Measurements from ENCODE around the gene CAND2.
A peak's percentile ranks its signal among the peaks of the same experiment; 100 is the strongest.

The CAND2 gene

DNA sequence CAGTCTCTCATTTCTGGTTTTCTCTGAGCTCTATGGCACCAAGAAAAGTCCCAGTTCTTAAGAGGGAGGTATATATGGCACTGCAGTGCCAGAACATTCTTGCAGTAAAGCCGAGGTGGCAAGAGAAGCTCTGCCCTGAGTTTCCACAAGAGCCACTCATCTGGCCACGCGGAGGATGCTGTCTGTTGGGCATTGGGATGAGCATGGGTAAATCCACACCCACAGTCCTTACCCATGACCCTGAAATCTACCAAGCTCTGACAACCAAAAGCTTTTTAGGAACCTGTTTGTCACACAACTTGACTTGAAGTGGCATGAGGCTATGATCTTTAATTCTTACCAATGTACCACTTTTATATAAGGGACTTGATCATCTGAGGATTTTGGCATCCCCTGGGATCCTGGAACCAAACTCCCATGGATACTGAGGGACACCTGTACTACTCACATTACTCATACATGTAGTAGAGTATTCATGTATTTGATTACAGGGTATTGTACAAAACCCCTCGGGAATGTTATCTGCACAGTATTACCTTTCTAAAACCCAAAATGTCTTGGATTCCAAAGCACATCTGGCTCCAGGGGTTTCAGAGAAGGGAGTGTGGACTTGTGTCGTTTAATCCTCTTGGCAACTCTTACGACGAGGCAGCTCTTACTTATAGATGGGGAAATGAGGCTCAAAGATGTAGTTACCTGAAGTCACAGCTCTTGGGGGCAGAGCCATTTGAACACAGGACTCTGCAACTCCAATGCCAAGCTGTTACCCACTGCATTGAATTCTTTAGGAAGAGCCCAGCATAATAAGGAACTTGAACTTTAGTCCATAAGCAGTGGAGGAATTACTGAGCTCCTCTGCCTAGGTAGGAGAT is 36.1 kb downstream of the CAND2 start:
- no peak for DNase-seq (ENCODE audit: extremely low spot score)
- ChIA-PET CTCF (interaction anchor here (0.5 to 1.0 kb wide), 2 partner anchors 10 to 50 kb away, joined by 3 to 4 read pairs; no protein-coding TSS in a partner anchor), POLR2A (interaction anchor here (1.2 to 1.8 kb wide), 2 partner anchors 9 to 17 kb away, joined by 3 to 10 read pairs; partner anchors contain the start of gene RPL32)
- TF ChIP-seq FOXK2 (IDR thresholded peaks at IDR 0.05) = no peak
- no peak for TF ChIP-seq FOXM1 (IDR thresholded peaks at IDR 0.05; ENCODE audit: borderline replicate concordance)
- no peak for TF ChIP-seq HDGF (IDR thresholded peaks at IDR 0.05; ENCODE audit: borderline replicate concordance)
- TF ChIP-seq BHLHE40 (IDR thresholded peaks at IDR 0.05; ENCODE audit: borderline replicate concordance) = peak; percentile 6; the same call in 1 of the 2 replicates
- TF ChIP-seq ARNT (IDR thresholded peaks at IDR 0.05) = 0 out of 2 replicates have a peak, but pooled peaks have one; percentile 19
- TF ChIP-seq TARDBP (IDR thresholded peaks at IDR 0.05) = no peak

DNA sequence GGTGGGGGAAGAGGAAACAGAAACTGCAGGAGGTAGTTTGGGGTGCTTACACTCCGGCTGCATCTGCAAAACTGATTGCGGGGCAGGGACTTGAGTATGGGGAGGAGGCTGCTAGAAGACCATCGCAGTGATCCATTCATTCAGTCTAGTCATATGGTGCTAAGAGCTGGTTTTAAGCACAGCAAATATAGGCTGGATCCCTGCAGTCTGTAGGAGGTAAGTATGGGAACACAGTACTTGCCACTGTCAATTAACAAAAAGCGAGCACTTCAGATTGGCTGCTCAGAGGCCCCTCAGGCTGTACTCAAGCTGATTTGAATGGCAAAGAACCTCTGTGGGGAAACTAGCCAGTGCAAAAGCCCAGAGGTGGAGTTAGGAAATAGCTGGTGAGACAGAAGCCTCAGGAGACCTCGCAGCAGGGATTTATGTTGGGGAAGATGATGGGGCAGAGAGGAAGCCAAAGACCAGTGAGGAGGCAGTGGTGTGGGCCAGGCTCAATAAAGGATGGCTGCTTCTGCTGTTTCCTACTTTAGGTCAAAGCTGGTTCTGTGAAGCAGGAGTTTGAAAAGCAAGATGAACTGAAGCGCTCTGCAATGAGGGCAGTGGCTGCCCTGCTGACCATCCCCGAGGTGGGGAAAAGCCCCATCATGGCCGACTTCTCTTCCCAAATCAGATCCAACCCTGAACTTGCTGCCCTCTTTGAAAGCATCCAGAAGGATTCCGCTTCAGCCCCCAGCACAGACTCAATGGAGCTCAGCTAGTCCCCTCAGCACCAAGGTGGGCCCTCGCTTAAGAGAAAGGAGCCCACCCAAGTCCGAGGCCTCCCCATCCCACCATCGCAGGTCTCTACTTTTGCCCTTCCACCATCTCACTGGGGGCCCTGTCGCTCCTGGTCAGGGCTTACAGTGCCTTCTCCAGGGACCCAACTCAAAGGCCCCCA is 37.0 kb downstream of the CAND2 start:
- TF ChIP-seq SP1 (IDR thresholded peaks at IDR 0.05) (no peak), ARNT (IDR thresholded peaks at IDR 0.05) (no peak), ELF4 (IDR thresholded peaks at IDR 0.05) (peak; percentile 24)
- DNase-seq (ENCODE audit: extremely low spot score) = no peak
- ChIA-PET CTCF (interaction anchor here (0.9 kb wide), 1 partner anchor 10 kb away, joined by 3 read pairs; no protein-coding TSS in a partner anchor), POLR2A (interaction anchor here (1.2 to 1.8 kb wide), 2 partner anchors 8 to 18 kb away, joined by 3 to 10 read pairs; partner anchors contain the start of gene RPL32)

DNA sequence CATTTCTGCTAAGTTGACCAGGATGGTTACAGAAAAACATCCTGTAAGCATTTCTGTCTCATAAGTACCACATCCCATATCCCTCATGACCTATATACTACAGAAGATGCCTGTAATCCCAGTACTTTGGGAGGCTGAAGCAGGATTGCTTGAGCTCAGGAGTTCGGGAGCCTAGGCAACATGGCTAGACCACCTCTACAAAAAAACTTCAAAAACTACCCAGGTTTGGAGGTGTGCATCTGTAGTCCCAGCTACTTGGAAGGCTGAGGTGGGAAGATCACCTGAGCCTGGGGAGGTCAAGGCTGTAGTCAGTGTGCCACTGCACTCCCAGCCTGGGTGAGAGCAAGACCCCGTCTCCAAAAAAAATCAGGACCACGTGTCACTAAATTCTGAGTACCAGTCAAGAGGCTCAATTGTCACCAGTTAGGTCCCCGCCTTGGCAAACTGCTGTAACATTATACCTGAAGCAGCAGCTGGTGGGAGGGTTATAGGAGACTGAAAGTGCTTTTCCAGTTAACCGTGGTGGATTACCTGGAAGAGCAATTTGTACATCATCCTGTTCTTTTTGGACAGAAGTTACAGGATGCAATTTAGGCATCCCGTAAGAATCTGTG is 38.7 kb downstream of the CAND2 start:
- ChIA-PET POLR2A (no interaction called here), CTCF (no interaction called here)
- no peak for DNase-seq (ENCODE audit: extremely low spot score)
- TF ChIP-seq TARDBP (IDR thresholded peaks at IDR 0.05) (no peak), HDGF (IDR thresholded peaks at IDR 0.05; ENCODE audit: borderline replicate concordance) (no peak), FOXA1 (IDR thresholded peaks at IDR 0.05) (no peak), L3MBTL2 (conservative IDR thresholded peaks at IDR 0.05) (no peak), SP1 (IDR thresholded peaks at IDR 0.05) (no peak), FOXM1 (IDR thresholded peaks at IDR 0.05; ENCODE audit: borderline replicate concordance) (no peak), BHLHE40 (IDR thresholded peaks at IDR 0.05; ENCODE audit: borderline replicate concordance) (no peak), ELF4 (IDR thresholded peaks at IDR 0.05) (no peak), CTBP1 (IDR thresholded peaks at IDR 0.05; ENCODE audit: borderline replicate concordance) (no peak), LEF1 (IDR thresholded peaks at IDR 0.05; ENCODE audit: borderline replicate concordance) (no peak), NFRKB (IDR thresholded peaks at IDR 0.05) (no peak), ZNF384 (IDR thresholded peaks at IDR 0.05) (no peak), ARNT (IDR thresholded peaks at IDR 0.05) (no peak), FOXK2 (IDR thresholded peaks at IDR 0.05) (no peak)
- TF ChIP-seq, protein P1, sequence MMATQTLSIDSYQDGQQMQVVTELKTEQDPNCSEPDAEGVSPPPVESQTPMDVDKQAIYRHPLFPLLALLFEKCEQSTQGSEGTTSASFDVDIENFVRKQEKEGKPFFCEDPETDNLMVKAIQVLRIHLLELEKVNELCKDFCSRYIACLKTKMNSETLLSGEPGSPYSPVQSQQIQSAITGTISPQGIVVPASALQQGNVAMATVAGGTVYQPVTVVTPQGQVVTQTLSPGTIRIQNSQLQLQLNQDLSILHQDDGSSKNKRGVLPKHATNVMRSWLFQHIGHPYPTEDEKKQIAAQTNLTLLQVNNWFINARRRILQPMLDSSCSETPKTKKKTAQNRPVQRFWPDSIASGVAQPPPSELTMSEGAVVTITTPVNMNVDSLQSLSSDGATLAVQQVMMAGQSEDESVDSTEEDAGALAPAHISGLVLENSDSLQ (IDR thresholded peaks at IDR 0.05) = no peak

DNA sequence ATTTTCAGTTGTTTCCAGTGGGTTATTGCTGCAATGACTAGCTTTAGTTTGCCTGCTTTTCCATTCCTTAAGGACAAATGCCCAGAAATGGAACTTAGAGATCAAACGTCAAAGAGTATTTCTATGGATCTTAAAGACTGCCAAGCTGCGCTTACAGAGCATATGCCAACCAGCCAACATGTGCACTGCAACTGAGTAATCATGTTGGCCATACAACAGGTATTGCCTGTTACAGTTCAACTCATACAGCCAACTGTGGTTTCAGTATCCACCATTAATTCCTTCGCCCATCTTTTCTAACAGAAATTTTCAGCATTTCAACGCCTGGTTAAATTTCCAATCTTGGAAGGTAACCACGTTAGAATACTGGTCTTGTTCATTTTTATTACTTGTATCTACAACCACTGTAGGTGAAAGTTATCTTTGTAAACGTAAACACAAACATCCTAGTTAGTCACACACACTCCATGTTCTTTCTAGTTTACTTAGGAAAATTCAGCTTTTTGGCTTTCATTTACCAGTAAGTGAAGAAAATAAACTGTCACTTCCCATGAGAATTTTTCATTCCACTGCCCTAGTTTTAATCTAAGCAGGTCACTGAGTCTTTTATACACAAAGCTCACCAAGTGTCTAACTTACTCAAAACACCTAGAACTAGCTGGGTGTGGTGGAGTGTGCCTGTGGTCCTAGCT is 41.0 kb downstream of the CAND2 start:
- no peak for DNase-seq (ENCODE audit: extremely low spot score)
- POLR2A ChIA-PET = no interaction called here
- CTCF ChIA-PET = interaction anchor here (0.6 kb wide), 1 partner anchor 72 kb away, joined by 6 read pairs; no protein-coding TSS in a partner anchor
- no peak for TF ChIP-seq BHLHE40 (IDR thresholded peaks at IDR 0.05; ENCODE audit: borderline replicate concordance)
- no peak for TF ChIP-seq SP1 (IDR thresholded peaks at IDR 0.05)
- no peak for TF ChIP-seq CTBP1 (IDR thresholded peaks at IDR 0.05; ENCODE audit: borderline replicate concordance)
- TF ChIP-seq LEF1 (IDR thresholded peaks at IDR 0.05; ENCODE audit: borderline replicate concordance) = no peak
- no peak for TF ChIP-seq L3MBTL2 (conservative IDR thresholded peaks at IDR 0.05)
- no peak for TF ChIP-seq SUZ12 (IDR thresholded peaks at IDR 0.05)
- no peak for TF ChIP-seq ARNT (IDR thresholded peaks at IDR 0.05)
- TF ChIP-seq NFRKB (IDR thresholded peaks at IDR 0.05) = no peak
- no peak for TF ChIP-seq FOXK2 (IDR thresholded peaks at IDR 0.05)
- TF ChIP-seq TARDBP (IDR thresholded peaks at IDR 0.05) = no peak
- no peak for TF ChIP-seq FOXM1 (IDR thresholded peaks at IDR 0.05; ENCODE audit: borderline replicate concordance)
- no peak for TF ChIP-seq ELF4 (IDR thresholded peaks at IDR 0.05)

DNA sequence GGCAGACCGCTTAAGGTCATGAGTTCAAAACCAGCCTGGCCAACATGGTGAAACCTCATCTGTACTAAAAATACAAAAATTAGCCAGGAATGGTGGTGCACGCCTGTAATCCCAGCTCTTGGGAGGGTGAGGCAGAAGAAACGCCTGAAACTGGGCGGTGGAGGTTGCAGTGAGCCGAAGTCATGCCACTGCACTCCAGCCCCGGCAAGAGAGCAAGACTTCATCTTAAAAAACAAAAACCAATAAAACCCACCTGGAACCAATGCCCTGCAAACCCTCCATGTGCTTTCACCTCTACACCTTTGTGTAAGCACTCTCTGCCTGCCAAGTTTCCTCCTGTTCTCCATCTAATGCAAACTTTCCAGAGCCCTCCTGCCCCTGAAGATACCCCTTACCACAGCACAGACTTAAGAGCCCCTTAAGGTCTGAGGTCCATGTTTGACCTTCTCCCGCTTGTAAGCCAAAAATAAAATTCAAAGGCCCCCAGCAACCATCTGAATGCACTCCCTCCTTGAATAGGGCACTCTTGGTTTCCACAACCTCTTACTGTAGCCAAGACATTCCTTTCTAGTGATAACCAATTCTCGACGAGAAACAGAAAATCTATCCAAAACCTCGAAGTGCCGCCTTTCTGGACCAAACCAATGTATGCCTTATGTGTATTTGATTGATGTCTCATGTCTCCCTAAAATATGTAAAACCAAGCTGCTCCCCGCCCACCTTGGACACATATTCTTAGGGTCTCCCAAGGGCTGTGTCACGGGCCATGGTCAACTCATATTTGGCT is 41.9 kb downstream of the CAND2 start:
- TF ChIP-seq HDGF (IDR thresholded peaks at IDR 0.05; ENCODE audit: borderline replicate concordance) (no peak), ARNT (IDR thresholded peaks at IDR 0.05) (no peak), L3MBTL2 (conservative IDR thresholded peaks at IDR 0.05) (no peak), SP1 (IDR thresholded peaks at IDR 0.05) (no peak), ZNF384 (IDR thresholded peaks at IDR 0.05) (no peak), FOXM1 (IDR thresholded peaks at IDR 0.05; ENCODE audit: borderline replicate concordance) (no peak), FOXA1 (IDR thresholded peaks at IDR 0.05) (no peak), FOXK2 (IDR thresholded peaks at IDR 0.05) (no peak), TARDBP (IDR thresholded peaks at IDR 0.05) (no peak), CTBP1 (IDR thresholded peaks at IDR 0.05; ENCODE audit: borderline replicate concordance) (no peak), LEF1 (IDR thresholded peaks at IDR 0.05; ENCODE audit: borderline replicate concordance) (no peak), BHLHE40 (IDR thresholded peaks at IDR 0.05; ENCODE audit: borderline replicate concordance) (no peak), ELF4 (IDR thresholded peaks at IDR 0.05) (no peak; the same call in 1 of the 2 replicates)
- no peak for DNase-seq (ENCODE audit: extremely low spot score)
- CTCF ChIA-PET = interaction anchor here (0.7 kb wide), 1 partner anchor 35 kb away, joined by 6 read pairs; no protein-coding TSS in a partner anchor
- POLR2A ChIA-PET = no interaction called here

Measured in HEK293T (cell line).